GM21447 (cell line): ENCODE measurements around the gene CCDC174.
"Not testable (repeated sequence)": the region's sequence is repeated elsewhere in the genome, so short reads cannot be mapped to it uniquely, and the experiment has no call there.

Experiments
- ATAC-seq: cut with Tn5 transposase; IDR thresholded peaks from one replicate; pipeline ENCODE4 v1.9.1; 2021; ENCODE audit not compliant: unreplicated experiment

CCDC174 gene

DNA sequence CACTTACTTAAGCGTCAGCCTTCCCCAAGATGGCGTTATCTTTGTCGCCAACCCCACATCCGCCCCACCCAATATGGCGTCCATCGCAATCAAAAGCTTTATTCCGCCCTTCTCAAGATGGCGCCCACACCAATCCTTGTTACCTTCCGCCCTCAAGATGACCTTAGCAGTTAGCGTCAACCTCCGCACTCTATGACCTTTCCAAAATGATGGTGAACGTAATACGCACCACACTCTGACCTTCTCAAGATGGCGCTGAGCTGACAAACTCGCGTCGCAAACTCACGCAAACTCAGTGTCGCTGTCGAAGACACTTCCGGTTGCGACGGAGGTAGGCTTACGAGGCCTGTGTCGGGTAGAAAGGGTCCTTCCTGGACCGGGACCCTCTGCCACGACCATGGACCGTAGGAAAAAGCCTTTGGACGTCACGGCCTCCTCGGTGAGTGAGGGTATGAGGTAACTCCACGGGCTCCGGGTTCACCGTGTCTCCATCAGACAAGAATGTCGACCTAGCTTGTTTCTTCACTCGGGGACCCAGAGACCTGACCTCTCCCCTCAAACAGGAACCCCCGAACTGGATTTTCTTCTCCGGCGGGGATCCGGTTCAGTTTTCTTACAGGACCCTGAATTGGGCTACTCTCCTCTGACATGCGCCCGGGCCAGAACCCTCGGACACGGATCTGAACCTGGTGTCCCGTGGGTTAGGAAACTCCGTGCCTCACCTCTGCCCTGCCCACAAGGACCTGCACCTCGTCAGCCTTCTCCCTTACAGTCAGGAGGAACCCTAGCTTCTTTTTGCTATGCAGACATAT is at the start of gene CCDC174:
CCDC174 (plus strand) TSS at position 323 of the 812 bp plus-strand sequence; CDS start at position 398, 75 bp downstream.
- peak; percentile 98 for ATAC-seq

DNA sequence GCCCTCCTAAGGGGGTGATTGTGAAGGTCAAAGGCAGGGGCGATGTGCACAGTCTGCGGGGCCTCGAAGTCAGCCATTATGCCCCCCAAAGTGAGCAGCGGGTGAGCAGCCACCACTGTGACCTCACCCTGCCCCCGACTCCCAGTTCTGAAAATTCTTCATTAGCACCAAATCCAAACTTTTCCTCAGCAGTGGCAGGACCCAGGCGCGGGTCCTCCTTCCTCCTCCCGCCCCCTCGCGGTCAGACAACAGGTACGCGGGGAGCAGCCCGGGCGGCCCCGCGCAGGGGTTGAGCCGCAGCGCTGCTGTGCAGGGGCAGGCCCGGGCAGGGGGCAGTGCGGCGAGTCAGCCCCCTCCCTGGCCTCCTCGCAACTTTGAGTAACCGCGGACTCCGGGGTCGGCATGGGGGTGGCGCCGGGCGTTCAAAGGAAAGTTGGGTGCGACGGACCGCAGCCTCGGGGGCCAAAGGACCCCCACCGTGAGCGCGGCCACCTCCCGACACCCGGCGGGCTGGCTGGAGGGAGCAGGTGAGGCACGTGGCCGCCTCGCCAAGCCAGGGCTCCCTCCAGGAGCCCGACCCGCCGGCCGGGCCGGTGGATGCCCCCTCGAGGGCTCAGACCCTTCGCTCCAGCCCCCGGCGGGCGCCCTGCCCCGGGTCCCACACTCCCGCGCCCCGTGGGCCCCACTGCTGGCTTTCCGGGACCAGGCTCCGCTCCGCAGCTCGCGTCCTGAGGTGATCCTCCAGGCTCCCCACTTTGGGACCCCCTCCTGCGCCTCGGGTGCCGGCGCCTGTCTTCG is 49.4 kb upstream of the CCDC174 start:
- ATAC-seq, result no peak

DNA sequence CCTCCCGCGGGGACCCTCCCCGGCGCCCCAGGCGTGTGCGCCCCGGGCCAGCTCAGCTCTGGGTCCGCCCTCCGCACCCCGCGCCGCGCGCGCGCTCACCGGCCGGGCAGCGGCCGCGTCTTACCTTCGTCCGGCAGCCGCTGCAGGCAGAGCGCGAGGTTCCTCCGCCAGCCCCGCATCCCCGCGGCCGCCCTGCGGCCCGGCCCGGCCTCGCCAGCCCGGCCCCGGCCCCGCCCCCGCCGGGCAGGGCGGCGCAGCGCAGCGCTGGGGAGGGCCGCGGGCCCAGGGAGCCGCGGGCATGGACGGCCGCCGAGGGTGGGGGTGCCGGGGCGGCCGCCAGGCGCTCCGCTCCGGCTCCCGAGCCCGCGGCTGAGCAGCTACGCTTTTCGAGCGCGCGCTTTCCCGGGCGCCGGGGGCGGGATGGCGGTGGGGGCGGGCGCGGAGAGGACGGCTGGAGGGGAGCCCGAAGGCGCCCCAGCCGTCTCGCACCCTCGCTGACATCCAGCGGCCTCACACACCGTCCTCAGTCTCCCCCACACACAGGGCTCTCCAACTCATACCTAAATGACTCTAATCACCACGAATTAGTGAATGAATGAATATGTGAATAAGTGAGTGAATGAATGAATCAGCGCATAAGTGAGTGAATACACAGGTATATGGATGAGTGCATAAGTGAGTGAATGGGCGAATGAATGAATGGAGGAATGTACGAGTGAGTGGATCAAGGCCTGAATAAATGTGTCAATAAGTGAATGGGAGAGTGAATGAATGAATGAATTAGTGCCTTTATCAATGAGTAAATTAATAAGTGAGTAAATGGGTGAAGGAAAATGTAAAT is 48.5 kb upstream of the CCDC174 start:
- no peak for ATAC-seq

DNA sequence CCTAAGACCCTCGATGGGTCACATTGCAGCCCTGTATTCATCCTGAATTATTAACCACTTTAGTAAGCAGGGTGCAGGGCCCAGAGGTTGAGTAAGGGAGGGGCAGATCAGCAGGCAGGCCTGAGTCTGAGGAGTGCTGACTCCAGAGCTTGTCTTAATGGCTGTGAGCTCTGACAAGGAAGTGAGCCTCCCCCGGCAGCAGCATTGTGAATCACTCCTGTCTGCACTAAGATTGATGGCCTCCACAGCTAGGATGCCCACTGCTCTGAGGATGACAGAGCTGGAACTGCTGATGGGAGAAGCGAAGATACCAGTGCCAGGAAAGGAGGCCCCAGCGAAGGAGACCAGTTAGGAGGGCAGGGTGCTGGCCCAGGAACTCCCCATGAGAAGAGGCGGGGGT is 46.5 kb upstream of the CCDC174 start:
- no peak for ATAC-seq

DNA sequence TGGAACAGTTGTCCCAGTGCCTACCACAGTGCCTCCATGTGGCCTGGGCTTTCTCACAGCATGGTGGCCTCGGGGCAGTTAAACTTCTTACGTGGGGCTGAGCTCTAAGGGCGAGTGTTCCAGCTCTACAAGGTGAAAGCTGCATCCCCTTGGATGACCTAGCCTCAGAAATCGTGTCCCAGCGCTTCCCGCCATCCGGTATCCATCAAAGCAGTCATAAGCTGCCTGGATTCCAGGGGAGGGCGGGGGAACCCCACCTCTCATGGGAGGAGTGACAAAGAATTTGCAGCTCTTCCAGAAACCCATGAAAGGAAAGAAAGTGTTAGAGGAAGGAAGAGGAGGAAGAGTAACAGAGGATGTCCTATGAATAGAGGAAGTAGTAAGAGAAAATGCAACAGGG is 45.8 kb upstream of the CCDC174 start:
- ATAC-seq, result no peak

DNA sequence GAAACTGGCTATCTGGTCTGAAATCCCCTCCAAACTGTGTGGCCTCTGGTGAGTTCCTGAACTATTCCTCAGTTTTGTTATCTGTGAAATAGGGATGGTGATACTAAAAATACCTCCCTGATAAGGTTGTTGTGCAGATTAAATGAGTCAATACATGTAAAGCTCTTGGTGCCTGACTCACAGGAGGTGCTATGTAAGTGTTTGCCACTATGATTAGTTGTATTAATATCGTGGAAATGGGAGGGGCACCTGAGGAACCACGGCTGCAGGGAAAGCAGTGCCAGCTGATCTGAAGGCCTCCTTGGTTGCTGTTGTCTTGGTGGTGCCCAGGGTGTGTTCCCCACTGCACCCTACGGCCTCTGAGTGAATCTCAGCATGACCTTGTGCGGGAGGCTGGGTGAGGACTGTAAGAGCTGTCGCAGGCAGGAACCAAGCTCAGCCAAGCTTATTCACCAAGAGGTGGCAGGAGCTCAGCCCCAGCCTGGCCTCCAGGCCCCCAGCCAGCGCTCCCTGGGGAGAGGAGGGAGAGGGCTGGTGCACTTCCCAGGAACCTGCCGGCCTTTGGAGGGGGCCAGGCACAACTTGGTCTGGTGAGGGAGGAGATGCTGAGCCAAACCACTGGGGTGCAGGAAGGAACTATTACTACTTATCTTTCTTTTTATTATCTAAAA is 44.8 kb upstream of the CCDC174 start:
- no peak for ATAC-seq

DNA sequence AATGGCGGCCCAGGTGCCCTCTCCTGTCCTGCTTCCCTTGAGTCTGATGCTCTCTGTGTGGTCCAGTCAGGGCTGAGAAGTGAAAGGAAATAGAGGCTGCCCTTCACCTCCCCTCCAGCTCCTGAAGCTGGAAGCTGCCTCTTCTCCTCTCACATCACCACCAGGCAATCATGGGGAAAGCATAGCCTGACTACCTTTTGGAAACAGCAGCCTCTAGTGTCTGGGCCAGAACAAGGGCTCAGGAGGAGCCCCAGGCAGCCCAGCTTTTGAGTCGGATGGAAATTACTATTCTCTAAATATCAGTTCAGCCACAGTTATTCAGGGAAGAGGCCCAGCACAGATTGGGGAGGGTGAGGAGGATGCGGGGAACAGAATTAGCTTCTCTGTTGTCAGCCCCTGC is 43.3 kb upstream of the CCDC174 start:
- ATAC-seq, result no peak

DNA sequence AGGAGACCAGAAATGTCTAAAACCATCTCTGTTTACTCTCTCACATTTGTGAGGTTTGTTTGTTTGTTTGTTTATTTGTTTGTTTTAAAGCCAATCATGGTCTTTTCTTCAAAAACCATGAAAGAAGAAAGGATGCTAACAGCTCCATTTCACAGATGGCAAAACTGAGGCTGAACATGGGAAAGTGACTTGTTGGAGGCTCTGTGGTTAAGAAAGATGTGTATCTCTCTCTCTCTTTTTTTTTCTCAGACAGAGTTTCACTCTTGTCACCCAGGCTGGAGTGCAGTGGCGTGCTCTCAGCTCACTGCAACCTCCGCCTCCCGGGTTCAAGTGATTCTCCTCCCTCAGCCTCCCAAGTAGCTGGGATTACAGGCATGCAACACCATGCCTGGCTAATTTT is 42.5 kb upstream of the CCDC174 start:
- ATAC-seq, result not testable (repeated sequence)

DNA sequence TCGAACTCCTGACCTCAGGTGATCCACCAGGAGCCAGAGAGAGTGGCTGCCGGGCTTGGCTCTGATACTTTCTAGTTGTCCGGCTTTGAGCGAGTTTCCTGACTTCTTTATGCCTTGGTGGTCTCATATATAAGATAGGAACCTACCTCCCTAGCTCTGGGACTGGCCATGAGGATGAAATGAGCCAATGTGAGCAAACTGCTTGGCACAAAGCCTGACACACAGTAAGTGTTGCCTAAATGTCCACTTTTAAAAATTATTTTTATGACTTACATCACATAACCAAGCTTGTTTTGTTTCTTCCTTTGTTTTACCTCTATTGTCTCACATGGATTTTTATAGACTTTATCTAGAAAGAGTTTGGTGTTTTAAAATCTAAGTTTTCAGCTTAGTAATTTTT is 42.1 kb upstream of the CCDC174 start:
- no peak for ATAC-seq

DNA sequence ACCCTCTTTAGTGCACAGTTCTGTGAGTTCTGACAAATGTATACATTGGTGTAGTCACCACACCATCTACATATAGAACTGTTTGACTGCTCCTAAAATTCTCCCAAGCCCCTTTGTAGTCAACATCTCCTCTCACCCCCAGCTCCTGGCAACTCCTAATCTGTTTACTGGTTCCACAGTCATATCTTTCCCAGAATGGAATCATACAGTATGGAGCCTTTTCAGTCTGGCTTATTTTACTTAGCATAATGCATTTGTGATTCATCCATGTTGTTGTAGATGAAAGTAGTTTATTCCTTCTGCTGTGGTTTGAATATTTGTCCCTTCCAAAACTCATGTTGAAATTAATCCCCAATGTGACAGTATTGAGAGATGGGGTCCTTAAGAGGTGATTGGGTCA is 41.6 kb upstream of the CCDC174 start:
- no peak for ATAC-seq

DNA sequence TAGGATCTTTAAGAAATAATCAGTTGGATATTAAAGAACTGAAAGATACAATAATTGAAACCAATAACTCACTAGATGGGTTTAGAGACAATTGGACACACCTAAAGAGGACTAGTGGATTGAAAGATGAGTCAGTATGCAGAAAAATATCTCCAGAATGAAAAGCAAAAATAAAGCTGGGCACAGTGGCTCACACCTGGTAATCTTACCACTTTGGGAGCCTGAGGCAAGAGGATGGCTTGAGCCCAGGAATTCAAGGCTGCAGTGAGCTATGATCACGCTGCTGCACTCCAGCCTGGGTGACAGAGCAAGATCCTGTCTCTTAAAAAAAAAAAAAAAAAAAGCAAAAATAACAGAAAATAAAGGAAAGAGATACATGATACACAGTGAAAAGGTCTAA is 37.4 kb upstream of the CCDC174 start:
- ATAC-seq, result no peak

DNA sequence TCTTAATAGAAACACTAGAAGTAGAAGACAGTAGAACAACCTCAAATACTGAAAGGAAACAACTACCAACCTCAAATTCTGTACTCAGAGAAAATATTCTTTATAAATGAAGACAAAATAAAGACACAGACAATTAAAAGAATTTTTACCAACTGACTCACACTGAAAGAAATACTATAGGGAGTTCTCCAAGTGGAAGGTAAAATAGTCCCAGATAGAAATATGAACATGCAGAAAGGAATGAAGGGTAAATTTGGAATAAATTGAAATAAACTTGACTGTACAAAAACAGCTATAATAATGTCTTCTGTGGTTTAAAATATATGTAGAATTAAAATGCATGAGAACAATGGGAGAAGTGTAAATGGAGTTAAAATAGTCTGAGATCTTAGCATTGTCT is 36.7 kb upstream of the CCDC174 start:
- ATAC-seq, result no peak

DNA sequence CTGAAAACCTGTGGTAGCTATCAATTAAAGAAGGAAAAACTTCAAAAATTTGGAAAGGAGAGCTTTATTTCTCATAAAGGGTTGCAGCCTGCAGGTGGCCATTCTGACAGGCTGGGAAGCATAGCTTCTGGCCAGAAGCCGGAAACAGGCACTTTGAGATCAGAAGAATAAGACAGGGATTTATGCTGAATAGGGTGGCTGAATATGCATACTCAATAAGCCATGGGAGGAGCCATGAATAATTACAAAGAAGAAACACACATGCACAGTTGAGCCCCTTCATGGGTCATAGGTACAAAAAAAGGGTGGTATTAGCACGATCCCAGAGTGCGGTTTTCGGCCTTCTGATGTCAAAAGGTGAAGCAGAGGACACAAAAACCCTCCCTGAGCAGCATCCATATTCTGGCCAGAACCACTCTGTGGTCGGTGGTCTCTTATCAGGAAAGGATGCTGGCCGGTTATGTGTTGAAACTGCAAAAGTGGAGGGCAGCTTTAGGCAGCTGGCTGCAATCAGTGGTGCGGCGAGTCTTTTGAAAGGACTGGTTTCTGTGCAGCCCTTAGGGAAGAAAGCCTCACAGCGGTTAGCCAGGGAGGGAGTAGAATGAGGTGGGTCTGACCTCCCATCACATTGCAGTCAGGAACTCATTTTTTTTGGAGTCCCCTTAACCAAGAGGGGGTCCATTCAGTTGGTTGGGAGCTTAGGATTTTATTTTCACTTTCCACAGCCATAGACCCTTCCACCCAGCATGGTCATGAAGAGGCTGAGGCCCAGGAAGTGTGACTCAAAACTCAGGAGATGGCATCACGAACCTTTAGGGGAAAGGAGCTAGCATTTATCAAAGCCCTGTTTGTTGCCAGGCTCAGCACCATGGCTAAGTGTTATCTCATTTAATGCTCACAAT is 34.7 kb upstream of the CCDC174 start:
- no peak for ATAC-seq

DNA sequence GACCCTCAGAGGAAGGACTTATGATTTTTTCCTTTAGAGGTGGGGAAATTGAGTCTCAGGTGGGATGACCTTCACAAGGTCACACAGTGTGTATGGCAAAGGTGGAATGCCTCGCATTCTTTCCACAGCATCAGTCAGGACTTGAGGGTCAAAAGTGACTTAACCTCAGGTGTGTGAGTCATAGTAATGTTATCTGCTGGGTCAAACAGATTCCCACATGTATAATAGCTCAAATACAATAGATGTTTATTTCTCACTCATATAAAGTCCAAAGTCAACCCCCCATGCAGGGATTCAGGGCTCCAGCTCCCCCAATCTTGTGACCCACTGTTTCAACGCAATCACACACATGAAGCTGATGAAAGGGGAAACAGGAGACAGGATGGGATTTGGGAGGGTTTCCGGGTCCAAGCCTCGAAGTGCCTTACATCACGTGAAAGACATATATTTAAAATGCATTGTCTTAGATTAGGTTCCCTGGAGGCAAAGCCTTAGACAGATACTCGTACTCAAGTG is 34.0 kb upstream of the CCDC174 start:
- no peak for ATAC-seq

DNA sequence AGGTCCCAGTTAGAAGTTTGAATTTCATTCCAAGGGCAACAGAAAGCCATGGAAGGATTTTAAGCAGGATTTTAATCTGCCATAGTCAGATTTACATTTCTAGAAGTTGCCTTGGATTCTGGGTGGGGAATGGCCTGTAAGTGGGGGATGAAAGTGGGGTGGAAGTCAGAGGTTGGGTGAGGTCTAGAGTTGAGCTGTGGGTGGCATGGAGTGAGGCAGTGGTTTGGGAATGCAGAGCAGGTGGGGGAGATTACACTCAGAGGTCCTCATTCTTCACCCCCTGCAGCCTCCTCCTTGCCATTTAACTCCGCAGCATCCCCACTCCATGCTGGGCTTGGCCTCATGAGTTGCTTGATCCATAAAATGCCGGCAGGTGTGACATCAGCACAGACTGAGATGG is 32.0 kb upstream of the CCDC174 start:
- no peak for ATAC-seq

DNA sequence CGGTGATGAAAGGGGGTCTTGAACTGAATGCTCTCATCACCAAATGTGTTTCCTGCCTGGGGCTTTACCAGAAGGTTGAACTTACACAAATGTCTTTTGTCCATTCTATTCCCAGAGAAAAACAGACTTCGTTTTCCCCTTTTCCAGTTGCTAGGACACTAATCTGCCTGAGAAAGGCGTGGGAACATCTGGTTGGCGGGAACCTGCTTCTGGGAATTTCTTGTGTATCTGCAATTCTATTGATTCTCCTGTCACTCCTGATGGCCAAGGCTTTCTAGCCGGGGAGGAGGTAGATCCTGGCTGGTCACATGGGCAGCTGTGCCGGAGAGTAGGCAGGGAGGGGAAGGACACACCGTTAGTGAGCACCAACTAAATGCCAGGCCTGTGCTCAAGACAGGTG is 31.1 kb upstream of the CCDC174 start:
- no peak for ATAC-seq

DNA sequence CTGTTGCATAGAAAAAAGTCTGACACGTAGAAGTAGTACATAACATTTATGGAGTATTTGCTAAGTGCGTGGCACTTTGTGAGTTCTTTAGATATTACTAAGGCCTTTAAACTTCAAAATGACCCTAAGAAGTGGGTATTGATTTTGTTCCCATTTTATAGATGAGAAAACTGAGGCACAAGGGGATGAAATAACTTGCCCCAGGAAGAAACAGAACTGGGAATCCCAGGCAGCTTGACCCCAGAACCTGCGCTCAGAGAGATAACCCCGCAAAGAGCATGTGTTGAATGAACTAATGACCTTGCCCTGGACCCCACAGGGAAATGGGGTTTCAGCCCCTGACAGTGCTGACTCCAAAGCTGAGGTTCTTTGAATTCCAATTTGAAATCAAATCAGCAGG is 30.5 kb upstream of the CCDC174 start:
- no peak for ATAC-seq

DNA sequence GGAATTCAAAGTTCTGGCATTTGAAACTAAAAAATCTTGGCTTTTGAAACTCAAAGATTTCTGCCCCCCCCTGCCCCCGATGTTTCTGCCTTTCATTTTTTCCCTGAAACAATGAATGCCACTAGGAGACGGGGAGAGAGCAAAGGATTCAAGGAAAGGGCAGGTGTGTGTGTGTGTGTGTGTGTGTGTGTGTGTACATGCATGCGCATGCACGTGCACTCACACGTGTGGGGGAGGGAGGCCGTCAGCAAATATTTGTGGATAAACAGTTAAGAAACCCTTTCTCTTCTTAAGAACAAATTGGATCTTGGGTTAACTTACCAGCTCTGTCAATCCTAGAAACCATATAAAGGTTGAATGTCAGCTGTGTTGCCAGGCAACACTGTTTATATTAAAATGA is 29.2 kb upstream of the CCDC174 start:
- no peak for ATAC-seq

DNA sequence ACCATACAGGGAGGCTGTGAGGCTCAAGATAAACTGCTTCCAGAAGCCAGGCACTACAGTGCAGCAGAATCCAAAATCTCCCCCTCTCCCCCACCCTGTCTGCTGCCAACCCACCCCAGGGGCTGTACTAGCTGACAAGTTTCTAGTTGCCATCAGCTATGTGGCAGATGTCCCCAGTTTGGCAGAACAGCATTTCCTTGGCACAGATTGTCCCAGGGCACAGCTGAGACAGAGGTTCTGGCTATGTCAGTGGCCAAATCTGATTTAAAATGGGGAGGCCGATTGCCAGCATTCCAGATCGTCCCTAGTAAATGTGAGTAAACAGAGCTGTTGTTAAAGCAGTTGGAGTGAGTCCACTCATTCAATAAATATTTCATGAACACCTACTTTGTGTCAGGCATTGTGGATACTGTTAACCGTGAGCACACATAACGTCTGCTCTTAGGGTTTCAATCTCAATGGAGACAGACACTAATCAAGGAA is 28.0 kb upstream of the CCDC174 start:
- no peak for ATAC-seq

DNA sequence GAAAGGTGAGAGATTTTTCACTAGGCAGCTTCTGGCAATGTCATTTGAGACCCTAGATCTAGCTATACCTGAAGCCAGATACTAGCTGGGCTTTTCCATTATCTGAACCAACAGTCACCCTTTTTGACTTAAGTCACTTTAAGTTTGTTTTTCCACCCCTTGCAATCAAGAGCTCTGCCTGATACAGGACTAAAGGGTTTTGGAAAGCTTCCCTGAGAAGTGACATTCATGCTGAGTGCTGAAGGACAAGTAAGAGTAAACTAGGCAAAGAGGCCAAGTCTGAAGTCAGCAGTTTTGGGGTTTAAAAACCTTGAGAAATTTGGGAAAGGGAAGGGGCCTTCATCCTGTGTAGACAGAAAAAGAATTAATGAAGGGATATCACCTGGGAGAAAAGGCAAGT is 27.1 kb upstream of the CCDC174 start:
- ATAC-seq, result no peak
